ENCODE results near the gene LPCAT1. TPM values are rescaled to one million over a fixed set of nuclear protein-coding genes. Genes with fewer than 3 reads are reported as not detected.
"Not testable (repeated sequence)": the region's sequence is repeated elsewhere in the genome, so short reads cannot be mapped to it uniquely, and the experiment has no call there.

LPCAT1 gene, protein sequence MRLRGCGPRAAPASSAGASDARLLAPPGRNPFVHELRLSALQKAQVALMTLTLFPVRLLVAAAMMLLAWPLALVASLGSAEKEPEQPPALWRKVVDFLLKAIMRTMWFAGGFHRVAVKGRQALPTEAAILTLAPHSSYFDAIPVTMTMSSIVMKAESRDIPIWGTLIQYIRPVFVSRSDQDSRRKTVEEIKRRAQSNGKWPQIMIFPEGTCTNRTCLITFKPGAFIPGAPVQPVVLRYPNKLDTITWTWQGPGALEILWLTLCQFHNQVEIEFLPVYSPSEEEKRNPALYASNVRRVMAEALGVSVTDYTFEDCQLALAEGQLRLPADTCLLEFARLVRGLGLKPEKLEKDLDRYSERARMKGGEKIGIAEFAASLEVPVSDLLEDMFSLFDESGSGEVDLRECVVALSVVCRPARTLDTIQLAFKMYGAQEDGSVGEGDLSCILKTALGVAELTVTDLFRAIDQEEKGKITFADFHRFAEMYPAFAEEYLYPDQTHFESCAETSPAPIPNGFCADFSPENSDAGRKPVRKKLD
- total RNA-seq, result 24.2 TPM

DNA sequence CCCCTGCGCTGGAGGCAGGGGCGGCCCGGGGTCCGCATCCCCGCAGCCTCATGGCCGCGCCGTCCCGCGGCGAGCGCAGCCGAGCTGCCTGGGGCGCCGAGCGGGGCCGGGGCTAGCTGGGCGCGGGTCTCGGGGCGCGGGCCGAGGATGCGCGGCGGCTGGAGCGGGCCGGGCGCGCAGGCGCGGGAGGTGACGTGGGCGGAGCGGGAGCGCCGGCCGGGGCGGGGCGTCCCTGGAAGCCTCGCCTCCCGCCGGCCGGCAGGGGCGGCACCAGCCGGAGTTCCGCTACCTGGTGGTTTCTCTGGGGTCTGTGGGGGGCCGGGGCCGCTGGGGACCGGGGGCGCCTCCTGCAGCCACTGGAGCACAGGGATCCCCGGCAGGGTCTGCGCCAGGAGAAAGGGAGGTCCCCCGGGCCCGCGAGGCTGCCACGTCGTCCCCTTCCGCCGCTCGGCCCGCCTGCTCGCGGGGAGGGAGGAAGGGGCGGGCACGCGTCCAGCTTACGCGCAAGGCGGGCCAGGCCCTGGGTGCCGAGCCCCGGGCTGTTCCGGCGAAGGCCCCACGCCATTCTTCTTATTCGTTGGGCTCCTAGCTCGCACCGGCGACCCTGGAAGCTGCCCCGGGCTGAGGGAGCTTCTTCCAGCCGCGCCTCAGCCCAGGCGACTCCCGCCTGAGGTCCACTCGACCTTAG, at the start of gene LPCAT1:
TSS of gene LPCAT1 (minus strand) at position 168 of the 688 bp plus-strand sequence. CDS start at position 52, 116 bp downstream.
- DNase-seq, result peak; percentile 90

DNA sequence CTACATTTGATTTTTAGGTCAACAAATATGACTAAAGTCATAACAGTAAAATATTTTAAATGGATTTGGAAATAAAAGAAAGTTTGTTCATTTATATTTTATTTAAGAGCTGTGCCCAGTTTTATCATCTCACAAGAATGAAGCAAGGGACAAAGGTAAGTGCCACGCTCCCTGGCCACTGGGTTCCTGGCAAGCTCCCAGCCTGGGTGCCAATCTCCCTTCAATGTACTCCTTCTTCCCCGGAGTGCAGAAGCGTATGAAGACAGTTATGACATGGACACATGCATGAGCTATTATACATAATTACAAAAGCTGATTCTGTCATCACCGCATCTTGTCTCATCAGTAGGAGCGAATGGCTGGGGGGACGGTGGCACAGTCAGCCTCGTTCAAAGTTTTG, 48.1 kb upstream of the LPCAT1 start:
- DNase-seq, result not testable (repeated sequence)

DNA sequence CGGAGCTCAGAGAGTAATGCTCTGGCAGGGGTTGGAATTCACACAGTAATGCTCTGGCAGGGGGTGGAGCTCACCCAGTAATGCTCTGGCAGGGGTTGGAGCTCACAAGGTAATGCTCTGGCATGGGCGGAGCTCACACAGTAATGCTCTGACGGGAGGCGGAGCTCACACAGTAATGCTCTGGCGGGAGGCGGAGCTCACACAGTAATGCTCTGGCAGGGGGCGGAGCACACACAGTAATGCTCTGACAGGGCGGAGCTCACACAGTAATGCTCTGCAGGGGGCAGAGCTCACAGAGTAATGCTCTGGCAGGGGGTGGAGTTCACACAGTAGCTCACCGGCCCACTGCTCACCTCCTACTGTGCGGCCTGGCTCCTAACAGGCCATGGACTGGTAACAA, 47.2 kb upstream of the LPCAT1 start:
- DNase-seq, result no peak

DNA sequence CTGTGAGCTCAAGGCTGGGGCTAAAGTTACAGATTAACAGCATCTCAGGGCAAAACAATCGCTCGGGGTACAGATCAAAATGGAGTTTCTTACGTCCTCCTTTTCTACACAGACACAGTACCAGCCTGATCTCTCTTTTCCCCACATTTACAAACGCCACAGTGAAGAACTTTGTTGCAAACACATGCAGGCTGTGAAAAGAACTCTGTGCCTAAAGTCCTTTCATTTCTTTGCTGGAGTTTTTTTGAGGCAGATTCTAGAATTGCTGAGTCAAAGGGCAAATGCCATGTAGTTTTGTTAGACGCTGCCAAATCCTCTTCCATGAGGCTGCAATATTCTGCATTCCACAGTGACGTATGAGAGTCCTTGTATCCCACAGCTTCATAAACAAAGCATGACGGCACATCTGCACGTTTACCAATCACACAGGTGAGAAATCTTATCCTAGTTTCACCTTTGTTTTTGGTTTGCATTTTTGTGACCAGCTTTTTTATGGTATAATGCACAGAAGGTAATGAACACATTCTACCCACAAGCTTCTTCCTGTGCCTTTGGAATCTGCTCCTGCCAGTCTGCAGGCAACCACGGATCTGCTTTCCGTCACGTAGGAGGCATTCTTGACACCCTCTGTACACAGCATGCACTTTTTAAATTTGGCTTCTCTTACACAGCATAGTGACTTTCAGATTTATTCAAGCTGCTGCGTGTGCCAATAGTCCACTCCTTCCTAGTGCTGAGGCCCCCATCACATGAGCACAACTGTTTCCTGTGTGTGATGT, 44.6 kb upstream of the LPCAT1 start:
- peak; percentile 73 for DNase-seq

DNA sequence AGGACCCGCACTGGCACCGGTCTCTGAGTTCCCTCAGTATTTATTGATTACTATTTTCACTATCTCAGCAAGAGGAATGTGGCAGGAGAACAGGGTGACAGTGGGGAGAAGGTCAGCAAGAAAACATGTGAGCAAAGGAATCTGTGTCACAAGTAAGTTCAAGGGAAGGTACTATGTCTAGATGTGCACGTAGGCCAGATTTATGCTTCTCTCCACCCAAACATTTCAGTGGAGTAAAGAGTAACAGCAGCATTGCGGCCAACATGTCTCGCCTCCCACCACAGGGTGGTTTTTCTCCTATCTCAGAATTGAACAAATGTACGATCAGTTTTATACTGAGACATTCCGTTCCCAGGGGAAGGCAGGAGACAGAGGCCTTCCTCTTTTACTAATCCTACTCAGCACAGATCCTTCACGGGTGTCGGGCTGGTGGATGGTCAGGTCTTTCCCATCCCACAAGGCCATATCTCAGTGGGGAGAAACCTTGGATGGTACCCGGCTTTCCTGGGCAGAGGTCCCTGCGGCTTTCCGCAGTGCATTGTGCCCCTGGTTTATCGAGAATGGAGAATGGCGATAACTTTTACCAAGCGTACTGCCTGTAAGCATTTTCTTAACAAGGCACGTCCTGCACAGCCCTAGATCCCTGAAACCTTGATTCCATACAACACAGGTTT, 43.9 kb upstream of the LPCAT1 start:
- DNase-seq, result not testable (repeated sequence)

DNA sequence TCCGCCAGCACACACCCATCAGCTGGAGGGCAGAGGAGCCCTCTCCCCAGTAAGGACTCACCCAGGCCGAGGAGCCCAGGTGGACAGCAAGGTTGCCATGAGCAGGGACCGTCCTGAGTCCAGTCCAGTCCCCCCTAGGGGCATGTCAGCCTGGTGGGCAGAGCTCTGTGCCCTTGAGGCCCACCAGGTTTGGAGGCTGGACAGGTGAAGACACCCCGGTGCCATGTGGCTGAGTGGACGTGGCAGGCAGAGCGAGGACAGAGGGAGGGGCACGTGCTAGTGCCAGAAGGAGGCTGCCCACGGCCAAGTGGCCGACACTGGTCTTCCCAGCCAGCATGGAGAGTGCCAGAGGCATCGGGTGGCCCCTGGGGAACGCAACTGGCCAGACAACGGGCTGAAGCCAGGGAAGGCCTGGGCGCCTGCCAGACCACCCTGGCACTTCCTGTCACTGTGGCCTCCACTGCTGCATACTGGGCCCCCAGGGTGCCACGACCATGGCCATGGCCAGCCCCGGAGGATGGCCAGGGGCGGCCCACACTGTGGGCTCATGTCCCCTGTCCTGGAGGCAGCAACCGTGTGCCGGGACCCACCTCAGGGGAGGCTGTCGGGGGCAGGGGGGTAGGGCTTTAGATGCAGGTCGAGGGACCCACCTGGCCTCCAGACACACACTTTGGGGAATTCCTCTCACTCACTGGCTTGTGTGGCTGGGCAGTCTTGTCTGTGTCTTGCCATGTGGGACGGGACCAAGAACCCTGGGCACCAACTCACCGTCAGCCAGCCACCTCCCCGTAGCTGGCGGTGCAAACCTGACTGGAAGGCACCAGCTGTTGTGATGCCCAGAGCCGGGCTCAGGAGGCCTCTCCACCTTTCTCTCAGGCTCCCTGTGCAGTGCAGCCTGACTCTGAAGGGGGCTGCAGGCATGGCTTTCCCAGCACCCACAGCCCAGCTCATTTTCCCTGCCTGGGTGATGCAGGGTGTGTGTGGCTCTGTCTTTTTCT, 42.3 kb upstream of the LPCAT1 start:
- DNase-seq, result no peak

DNA sequence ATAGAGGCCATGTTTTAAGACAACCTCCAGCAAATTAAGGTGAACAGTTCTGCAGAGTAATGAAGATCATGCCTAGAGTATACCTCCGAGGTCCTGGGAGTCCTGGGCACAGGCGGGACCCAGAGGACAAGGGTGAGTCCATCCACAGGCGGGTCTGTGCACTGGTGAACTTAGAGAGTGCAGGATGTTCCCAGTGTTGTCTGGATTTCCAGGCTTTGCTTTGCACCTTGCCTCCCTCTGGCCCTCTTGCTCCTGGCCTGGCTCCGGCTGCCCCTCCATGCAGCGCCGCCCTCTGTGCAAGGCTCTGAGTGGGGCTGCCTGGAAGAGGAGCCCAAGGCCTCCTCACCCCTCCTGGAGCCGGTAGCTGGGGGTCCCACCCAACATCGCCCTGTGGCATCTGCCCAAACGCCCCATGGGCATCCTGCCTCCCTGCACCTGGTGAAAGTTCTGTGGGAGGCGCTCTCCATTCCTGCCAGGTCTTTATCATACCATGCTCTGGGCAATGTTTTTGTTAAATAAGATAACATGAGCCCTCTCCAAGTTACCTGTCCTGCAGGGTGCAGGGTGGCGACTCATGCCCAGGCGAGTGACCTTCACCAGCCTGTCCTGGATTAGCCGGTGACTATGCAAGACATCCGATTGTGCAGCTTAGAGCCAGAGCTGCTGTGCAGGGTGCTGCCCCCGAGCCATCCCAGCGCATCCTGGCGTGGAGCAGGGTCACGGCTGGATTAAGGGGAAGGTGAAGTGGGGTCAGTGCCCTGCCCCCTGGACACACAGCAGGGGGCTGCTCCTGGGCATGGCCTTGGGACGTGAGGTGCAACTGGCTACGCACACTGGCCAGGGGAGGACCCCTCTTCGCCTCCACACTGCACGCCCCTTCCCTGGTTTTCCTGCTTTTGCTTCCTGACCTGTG, 41.3 kb upstream of the LPCAT1 start:
- no peak for DNase-seq

DNA sequence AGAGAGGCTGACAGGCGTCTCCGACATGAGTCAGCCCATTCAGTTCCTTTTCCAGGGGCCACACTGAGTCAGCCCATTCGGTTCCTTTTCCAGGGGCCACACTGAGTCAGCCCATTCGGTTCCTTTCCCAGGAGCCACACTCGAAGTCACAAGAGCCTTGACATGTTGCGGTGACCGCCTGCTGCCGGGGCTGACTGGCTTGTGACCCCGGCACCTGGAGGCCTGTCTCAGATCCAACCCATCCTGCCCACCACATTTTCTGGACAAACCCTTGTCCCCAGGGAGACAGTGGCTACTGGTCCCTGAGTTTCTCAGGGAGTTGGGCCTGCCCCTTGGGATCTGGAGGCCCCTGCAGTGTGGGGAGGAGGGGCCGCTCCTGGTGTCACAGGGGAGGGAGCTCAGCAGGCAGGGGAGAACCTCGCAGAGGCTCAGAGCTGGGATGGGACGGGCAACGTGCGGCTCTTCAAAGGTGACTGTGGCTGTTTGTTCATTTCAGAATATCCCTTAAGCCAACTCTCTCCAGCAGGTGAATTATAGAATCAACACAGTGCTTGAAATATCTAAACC, 40.5 kb upstream of the LPCAT1 start:
- DNase-seq, result no peak

DNA sequence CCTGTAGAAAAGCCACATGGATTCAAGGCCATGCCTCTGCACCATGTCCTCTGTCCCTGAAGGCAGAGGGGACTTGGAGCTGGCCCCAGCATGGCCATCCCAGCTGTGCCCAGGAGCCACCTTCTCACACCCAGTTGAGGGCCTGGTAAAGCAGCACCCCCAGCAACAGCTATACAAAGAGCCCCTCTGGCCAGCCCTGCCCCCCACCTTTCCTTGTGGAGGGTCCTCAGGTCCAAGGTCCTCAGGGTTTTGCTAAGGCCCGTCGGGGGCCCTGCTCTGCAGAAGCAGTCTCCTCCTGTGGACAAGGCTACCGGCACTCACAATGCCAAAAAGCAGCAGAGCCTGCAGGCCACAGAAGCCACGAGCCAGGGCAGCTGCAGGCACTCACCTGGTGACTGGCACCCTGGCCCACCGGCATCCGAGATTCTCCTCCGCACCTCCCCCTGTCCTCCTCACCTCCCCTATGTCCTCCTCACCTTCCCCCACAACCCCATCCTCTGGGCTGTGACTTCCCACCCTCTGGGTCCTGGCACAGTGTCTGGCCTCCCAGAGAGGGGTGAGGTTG, 39.9 kb upstream of the LPCAT1 start:
- no peak for DNase-seq

DNA sequence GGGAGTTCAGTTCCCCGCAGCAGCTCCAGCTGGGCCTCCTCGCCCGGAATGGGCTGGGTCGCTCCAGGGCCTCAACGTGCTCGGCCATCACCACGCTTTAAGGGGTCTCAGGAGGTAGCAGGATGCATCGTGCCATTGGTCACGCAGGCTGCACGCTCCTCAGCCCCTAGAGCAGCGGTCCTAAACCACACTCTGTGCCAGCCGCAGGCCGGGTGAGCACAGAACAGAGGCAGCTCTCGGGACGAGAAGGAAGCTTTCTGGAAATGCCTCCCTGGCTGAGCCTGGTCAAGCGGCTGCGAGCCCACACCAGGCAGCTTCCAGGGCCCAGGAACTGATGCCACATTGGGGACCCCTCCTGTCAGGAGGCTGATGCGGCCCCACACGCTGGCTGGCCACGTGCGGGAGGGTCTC, 39.3 kb upstream of the LPCAT1 start:
- no peak for DNase-seq

DNA sequence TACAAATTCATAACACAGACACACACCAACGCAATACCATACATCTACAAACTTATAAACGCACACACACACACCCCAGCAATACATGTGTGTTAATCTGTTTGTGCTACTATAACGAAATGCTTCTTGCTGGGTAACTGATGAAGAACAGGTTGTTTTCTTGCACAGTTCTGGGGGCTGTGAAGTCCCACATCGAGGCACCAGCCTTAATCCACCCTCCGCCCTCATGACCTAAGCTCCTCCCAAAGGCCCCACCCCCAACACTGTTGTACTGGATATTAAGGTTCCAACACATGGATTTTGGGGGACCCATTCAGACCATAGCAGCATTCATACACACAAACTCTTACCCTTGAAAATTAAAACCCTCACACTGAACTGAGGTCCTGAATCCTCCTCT, 38.8 kb upstream of the LPCAT1 start:
- no peak for DNase-seq

DNA sequence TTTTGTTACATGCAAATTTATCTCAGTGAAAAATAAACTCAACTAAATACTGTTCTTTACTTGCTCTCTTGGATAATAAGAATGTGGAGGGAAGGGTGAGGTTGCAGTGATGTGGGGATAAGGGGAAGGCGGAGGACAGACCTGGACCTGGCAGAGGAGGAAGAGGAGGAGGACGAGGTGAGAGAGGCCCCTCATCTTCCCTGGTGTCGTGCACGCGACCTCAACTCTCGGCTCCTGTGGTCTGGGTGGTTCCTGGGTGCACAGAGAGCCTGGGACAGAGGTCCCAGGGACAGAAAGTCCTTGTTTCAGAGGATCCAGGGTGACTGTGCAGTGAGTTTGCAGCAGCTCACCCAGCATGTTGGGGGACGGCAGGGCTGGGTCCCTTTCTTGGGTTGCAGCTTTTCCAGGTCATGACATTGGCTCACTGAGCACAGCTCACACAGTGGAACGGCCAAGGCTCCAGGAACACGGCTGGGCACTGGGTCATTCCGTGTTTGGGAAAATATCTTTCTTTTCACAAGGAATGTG, 37.7 kb upstream of the LPCAT1 start:
- DNase-seq, result no peak

DNA sequence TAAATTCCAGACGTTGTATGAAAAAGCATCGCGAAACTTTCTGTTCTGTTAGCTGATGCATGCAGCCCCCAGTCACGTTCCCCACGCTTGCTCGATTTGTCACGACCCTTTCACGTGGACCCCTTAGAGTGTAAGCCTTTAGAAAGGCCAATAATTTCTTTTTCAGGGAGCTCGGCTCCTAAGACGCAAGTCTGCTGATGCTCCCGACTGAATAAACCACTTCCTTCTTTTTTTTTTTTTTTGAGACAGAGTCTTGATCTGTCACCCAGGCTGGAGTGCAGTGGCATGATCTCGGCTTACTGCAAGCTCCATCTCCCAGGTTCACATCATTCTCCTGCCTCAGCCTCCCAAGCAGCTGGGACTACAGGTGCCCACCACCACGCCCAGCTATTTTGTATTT, 36.7 kb upstream of the LPCAT1 start:
- not testable (repeated sequence) for DNase-seq

DNA sequence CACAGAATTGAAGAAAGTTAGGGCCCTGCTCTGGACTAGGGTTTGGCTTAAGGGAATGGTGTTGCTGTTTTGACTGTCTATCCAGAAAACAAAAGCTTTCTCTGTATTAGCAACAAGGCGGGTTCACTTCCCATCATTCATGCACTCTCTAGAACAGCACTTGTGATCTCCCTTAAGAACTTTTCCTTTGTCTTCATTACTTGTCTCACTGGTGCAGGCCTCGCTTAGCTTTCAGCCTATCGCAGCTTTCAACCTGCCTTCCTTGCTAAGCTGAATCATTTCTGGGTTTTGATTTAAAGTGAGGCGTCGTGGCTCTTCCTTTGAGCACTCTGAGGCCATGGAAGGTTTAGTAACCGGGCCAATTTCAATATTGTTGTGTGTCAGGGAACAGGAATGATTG, 35.2 kb upstream of the LPCAT1 start:
- no peak for DNase-seq

DNA sequence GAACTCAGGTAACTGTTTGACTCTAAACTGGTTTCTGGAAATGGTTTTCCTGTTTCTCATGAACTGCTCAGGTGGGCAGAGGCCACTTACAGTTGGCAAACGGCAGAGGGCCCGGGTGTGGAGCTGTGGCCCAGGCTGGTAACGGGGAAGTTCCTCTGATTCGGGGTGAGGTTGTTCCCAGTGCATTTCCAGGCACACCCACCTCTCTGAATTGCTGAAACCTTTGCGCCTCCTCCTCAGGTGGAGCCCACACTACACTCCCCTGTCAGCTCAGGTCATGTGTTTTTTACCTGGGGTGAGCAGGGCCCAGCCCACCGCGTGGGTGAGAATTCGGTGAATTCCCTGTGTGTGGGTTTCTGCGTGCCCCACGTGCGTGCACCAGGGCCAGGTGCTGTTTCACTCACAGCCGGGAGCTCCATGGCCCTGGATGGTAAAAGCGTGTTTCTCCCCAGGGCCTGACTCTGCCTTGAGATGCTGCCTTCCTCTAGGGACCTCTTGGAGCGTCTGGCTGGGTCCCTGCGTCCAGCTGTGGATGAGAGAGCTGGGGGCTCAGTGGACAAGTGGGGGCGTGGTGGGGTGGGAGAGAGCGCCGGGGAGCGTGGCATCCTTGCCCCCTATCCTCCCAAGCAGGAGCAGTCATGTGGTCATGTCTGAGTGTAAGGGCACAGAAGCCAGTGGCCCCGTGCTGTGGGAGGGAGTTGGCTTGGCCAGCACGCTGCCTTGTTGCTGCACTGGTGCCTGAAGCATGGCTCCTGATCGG, 33.5 kb upstream of the LPCAT1 start:
- DNase-seq, result no peak

DNA sequence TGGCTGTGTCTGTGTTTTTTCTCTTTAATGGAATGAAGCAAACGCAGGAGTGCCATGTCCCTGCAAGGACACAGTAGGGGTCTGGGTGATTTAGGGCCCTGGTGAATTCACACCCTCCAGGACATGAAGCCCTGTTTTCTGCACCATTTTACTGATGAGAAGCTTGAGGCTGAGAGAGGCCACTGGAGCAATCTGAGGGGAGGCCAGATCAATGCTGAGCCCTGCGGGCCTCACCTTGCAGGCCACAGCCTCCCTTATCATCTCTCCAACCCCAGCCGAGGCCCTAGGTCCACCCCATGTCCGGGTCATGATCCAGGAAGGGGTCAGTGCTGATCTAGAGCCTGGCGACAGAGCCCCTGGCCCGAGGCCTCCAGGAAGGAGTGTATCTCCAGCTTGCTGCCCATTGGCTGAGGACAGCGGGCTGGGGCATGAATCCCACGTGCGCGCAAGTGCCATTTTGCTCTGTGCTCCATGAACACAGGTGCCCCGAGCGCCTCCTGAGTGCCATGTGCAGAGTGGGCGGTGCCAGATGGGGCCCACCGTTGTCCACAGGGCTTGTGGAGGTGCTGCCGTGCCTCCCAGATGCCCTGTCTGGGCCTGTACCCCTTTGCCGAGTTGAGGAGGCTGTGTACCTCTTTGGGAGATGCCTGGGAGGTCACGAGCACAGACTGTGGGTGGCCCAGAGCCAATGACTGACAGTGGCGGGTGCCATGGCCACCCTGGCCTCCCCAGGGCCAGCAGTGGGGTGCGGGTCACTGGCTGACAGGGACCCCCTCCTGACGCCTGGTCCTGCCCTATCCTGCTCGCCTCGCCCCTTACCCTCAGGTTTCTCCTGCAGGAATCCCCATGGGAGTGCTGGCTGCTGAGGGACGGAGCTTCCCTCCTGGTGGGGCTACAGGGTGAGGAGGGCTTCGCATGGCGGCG, 32.3 kb upstream of the LPCAT1 start:
- no peak for DNase-seq
